A673 (cell line): ENCODE data around the gene ENGASE. TPM values are rescaled to one million over a fixed set of nuclear protein-coding genes. Genes with fewer than 3 reads are reported as not detected.
A peak's percentile ranks its signal among the peaks of the same experiment; 100 is the strongest.

Experiments
- BruUV-seq: library from RNA; stranded (reverse); fragments of 400-500 nt; replicated peaks from 2 replicates; lab custom pipeline; 2021; lab: Mats Ljungman, UMichigan
- CTCF ChIA-PET: fragments of 300-600 bp; sonication (Branson Sonifier 250); formaldehyde crosslinking; loops from one replicate; lab custom pipeline; 2022; ENCODE audit warnings: antibody characterized with exemption; lab: Charles Lee
- POLR2A ChIA-PET: fragments of 300-600 bp; sonication (Branson Sonifier 250); formaldehyde crosslinking; loops from one replicate; lab custom pipeline; 2022; ENCODE audit warnings: antibody characterized with exemption; ENCODE audit not compliant: low non-redundant PET; lab: Charles Lee
- DNase-seq: peaks from one replicate; pipeline ENCODE4 v3.0.0-alpha.2; 2015; ENCODE audit warnings: low spot score
- H3K27ac ChIP-seq: fragments of 200-600 bp; sonication (generic); 2 replicates; pipeline ENCODE4 v1.5.1; 2016; ENCODE audit warnings: mixed run types, low read depth, mild to moderate bottlenecking, mixed read lengths, antibody characterized with exemption, low read length; ENCODE audit not compliant: poor library complexity, severe bottlenecking
- H3K27me3 ChIP-seq: fragments of 200-600 bp; sonication (generic); replicated peaks from 2 replicates; pipeline ENCODE4 v1.6.1; 2017; ENCODE audit warnings: mixed run types, low read depth, mild to moderate bottlenecking, mixed read lengths, antibody characterized with exemption, low read length; ENCODE audit not compliant: insufficient read depth, poor library complexity
- H3K36me3 ChIP-seq: fragments of 200-600 bp; sonication (generic); 2 replicates; pipeline ENCODE4 v1.6.1; 2016; ENCODE audit warnings: mixed run types, mild to moderate bottlenecking, mixed read lengths, antibody characterized with exemption, low read length; ENCODE audit not compliant: insufficient read depth, poor library complexity, severe bottlenecking
- H3K4me1 ChIP-seq: fragments of 200-600 bp; sonication (generic); 2 replicates; pipeline ENCODE4 v1.6.1; 2017; ENCODE audit warnings: mixed run types, mild to moderate bottlenecking, mixed read lengths, antibody characterized with exemption, low read length; ENCODE audit not compliant: insufficient read depth, poor library complexity, severe bottlenecking
- H3K4me3 ChIP-seq: fragments of 200-600 bp; sonication (generic); 2 replicates; pipeline ENCODE4 v1.5.1; 2016; ENCODE audit warnings: low read depth, mixed run types, mild to moderate bottlenecking, mixed read lengths, low read length; ENCODE audit not compliant: poor library complexity, severe bottlenecking
- H3K9me3 ChIP-seq: fragments of 200-600 bp; sonication (generic); 2 replicates; pipeline ENCODE4 v1.6.1; 2016; ENCODE audit warnings: mixed run types, low read depth, mild to moderate bottlenecking, mixed read lengths, antibody characterized with exemption, low read length; ENCODE audit not compliant: poor library complexity, severe bottlenecking
- EZH2 ChIP-seq: fragments of 200-600 bp; sonication (generic); IDR thresholded peaks from 2 replicates; pipeline ENCODE4 v1.6.1; 2017; ENCODE audit warnings: borderline replicate concordance, low read depth, mild to moderate bottlenecking, mixed read lengths, antibody characterized with exemption, low read length; ENCODE audit not compliant: poor library complexity, severe bottlenecking
- intact Hi-C: fragments of 100-400 bp; cut with micrococcal nuclease; formaldehyde crosslinking; loops from one replicate; pipeline ENCODE4 v1.10.0; 2022; ENCODE audit not compliant: unreplicated experiment
- total RNA-seq: library from RNA; stranded (reverse); gene quantifications from 2 replicates; pipeline ENCODE4 v1.2.3, GENCODE V29; 2021
- TF ChIP-seq, protein P1 (sequence below): fragments of 300-800, 200-600 bp; sonication (generic); conservative IDR thresholded peaks from 2 replicates; pipeline ENCODE4 v1.5.1; 2017; ENCODE audit warnings: low read depth, mild to moderate bottlenecking, antibody characterized with exemption, low read length, moderate library complexity, mixed read lengths

Gene ENGASE
- total RNA-seq, 1 experiment from 2014 or later, result 24.4 TPM

DNA sequence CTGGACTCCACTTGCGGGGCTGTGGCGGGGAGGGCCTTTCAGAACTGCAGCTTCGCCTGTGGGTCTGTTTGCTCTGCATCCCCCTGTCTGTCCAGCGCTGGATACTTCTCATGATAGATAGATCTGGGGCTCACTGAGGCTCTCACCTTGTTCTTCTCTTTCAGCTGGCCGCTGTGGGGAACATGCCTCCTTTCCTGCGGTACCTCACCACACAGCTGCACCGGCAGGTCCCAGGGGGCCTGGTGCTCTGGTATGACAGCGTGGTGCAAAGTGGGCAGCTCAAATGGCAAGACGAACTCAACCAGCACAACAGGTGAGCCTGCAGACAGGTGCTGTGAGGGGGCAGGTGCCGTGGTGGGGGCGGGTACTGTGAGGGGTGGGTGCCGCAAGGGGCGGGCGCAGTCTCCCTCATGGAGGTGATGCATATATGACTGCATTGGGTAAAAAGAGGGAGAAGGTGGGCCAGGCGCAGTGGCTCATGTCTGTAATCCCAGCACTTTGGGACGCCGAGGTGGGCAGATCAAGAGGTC is 6.2 kb downstream of the ENGASE start:
- intact Hi-C loops, result loop anchor here (5.0 kb wide), 1 partner anchor 34 kb away; no protein-coding TSS in a partner anchor
- no peak overlapping the region for H3K27ac ChIP-seq
- BruUV-seq, result no TSS peak
- ChIA-PET POLR2A (no interaction called here), CTCF (no interaction called here)
- H3K36me3 ChIP-seq, result peaks cover 3% of the 10 kb centered on the region
- H3K27me3 ChIP-seq, result no peaks in the 10 kb centered on the region
- no peak overlapping the region for H3K4me3 ChIP-seq
- TF ChIP-seq EZH2, result no peak
- TF ChIP-seq, protein P1, sequence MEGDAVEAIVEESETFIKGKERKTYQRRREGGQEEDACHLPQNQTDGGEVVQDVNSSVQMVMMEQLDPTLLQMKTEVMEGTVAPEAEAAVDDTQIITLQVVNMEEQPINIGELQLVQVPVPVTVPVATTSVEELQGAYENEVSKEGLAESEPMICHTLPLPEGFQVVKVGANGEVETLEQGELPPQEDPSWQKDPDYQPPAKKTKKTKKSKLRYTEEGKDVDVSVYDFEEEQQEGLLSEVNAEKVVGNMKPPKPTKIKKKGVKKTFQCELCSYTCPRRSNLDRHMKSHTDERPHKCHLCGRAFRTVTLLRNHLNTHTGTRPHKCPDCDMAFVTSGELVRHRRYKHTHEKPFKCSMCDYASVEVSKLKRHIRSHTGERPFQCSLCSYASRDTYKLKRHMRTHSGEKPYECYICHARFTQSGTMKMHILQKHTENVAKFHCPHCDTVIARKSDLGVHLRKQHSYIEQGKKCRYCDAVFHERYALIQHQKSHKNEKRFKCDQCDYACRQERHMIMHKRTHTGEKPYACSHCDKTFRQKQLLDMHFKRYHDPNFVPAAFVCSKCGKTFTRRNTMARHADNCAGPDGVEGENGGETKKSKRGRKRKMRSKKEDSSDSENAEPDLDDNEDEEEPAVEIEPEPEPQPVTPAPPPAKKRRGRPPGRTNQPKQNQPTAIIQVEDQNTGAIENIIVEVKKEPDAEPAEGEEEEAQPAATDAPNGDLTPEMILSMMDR, result no peak
- no peak for DNase-seq
- no peaks in the 10 kb centered on the region for H3K9me3 ChIP-seq
- H3K4me1 ChIP-seq, result no peaks in the 10 kb centered on the region

DNA sequence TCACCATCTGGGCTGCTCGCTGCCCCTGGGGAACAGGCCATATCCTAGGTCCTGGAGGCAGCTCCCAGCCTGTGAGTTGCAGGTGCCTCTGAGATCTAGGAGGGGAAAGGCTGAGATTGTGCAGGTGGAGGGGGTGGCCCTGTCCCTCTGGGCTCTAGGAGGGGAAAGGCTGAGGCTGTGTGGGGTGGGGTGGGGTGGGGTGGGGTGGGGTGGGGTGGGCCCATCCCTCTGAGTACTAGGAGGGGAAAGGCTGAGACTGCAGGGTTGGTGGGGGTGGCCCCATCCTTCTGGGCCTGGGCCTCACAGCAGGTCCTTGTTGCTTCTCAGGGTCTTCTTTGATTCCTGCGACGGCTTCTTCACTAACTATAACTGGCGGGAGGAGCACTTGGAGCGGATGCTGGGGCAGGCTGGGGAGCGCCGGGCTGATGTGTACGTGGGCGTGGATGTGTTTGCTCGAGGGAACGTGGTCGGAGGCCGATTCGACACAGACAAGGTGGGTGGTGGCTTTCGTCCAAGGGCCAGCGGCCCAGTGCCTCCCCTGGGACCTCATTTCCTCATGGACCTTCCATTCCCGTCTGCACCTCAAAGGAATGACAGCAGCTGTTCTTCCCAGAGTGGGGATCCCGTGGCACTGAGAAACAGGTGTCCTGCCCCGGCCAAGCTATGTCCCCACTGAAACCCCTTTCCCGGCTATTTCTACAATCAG is 7.1 kb downstream of the ENGASE start:
- intact Hi-C loops, result loop anchor here (5.0 kb wide), 1 partner anchor 34 kb away; no protein-coding TSS in a partner anchor
- no TSS peak for BruUV-seq
- CTCF ChIA-PET, result no interaction called here

DNA sequence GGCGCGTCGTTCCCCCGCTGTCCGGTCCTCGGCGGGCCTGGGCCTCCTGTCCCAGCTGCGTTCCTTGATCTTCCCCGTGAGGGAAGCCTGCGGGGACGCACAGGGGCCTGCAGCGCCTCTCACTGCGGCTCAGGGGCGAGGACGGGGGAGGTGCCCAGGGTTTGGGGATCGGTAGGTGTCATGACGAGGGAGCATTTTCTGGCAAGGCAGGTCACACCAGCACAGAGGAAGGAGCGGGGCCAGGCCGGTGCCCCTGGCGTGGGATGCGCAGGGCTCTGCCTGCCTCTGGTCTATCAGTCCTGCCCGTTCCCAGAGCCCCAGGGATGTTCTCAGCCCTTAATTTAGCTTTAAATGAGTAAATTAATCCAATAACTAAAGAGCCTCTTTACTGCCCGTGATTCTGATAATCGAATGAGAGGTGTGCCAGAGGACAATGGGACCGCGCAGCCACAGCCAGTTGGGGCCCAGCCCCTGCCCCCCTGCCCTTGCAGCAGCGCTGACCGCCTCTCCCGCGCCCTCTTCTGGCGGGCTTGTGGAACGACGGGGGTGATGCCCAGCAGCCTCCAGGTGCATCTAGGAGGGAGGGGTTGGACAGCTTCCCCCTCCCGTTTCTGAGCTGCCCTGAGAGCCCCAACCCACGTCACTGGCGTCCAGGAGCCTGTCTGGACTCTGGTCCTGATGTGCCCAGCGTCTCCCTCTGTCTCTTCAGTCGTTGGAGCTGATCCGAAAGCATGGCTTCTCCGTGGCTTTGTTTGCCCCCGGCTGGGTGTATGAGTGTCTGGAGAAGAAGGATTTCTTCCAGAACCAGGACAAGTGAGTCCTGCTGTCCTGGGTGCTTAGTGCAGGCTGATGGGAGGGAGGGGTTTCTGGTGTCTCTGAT is 7.9 kb downstream of the ENGASE start:
- Histone ChIP-seq H3K4me1 (no peaks in the 10 kb centered on the region), H3K9me3 (no peaks in the 10 kb centered on the region), H3K27ac (no peak overlapping the region), H3K36me3 (peaks cover 2% of the 10 kb centered on the region), H3K27me3 (no peaks in the 10 kb centered on the region), H3K4me3 (no peak overlapping the region)
- DNase-seq, result peak; percentile 44
- TF ChIP-seq, protein P1, result peak; percentile 93
- TF ChIP-seq EZH2, result no peak
- ChIA-PET POLR2A (no interaction called here), CTCF (no interaction called here)
- no TSS peak for BruUV-seq
- intact Hi-C loops, result loop anchor here (5.0 kb wide), 1 partner anchor 35 kb away; no protein-coding TSS in a partner anchor

More for the DNA sequence above, 7.1 kb downstream of the ENGASE start:
- Histone ChIP-seq H3K4me3 (no peak overlapping the region), H3K36me3 (peaks cover 3% of the 10 kb centered on the region), H3K27me3 (no peaks in the 10 kb centered on the region), H3K27ac (no peak overlapping the region), H3K9me3 (no peaks in the 10 kb centered on the region), H3K4me1 (no peaks in the 10 kb centered on the region)
- POLR2A ChIA-PET, result no interaction called here
- no peak for TF ChIP-seq EZH2
- TF ChIP-seq, protein P1, result no peak
- DNase-seq, result no peak
